ENCODE data around the gene PLCB3.
A peak's percentile ranks its signal among the peaks of the same experiment; 100 is the strongest.

PLCB3 gene

GRCh38 chr11:64235437-64236161 is 15.7 kb upstream of the PLCB3 start:
- H3K27ac ChIP-seq: no peak overlapping the region

GRCh38 chr11:64237484-64237951 is 13.8 kb upstream of the PLCB3 start:
- Histone ChIP-seq H3K36me3 (ENCODE audit: insufficient read depth) (no peaks in the 10 kb centered on the region), H2AFZ (ENCODE audit: low read depth) (no peak overlapping the region), H3K4me2 (no peak overlapping the region), H3K27ac (no peak overlapping the region), H3K4me1 (ENCODE audit: low read depth, poor library complexity, severe bottlenecking) (peaks cover 24% of the 10 kb centered on the region), H4K20me1 (ENCODE audit: insufficient read depth) (no peaks in the 10 kb centered on the region), H3K9ac (no peak overlapping the region), H3K27me3 (ENCODE audit: insufficient read depth, low read depth) (no peaks in the 10 kb centered on the region), H3K79me2 (ENCODE audit: insufficient read depth, low read depth) (peaks cover 8% of the 10 kb centered on the region; the same call in 1 of the 2 replicates), H3K4me3 (IDR thresholded peaks at IDR 0.05; ENCODE audit: insufficient read depth, low read depth, low read length) (no peak overlapping the region)
- no peak for TF ChIP-seq CTCF (conservative IDR thresholded peaks at IDR 0.05; ENCODE audit: low read depth, low read length)

More at GRCh38 chr11:64235437-64236161, 15.7 kb upstream of the PLCB3 start:
- no peaks in the 10 kb centered on the region for H4K20me1 ChIP-seq (ENCODE audit: insufficient read depth)
- H3K4me2 ChIP-seq: peak overlapping the region; percentile 88
- no peaks in the 10 kb centered on the region for H3K79me2 ChIP-seq (ENCODE audit: insufficient read depth, low read depth)
- peak overlapping the region; percentile 40 for H3K4me3 ChIP-seq (IDR thresholded peaks at IDR 0.05; ENCODE audit: insufficient read depth, low read depth, low read length)
- no peaks in the 10 kb centered on the region for H3K36me3 ChIP-seq (ENCODE audit: insufficient read depth)
- TF ChIP-seq CTCF (conservative IDR thresholded peaks at IDR 0.05; ENCODE audit: low read depth, low read length): no peak
- H3K9ac ChIP-seq: peak overlapping the region; percentile 25; the same call in 1 of the 2 replicates
- peaks cover 29% of the 10 kb centered on the region for H3K4me1 ChIP-seq (ENCODE audit: low read depth, poor library complexity, severe bottlenecking)
- H2AFZ ChIP-seq (ENCODE audit: low read depth): no peak overlapping the region
- no peaks in the 10 kb centered on the region for H3K27me3 ChIP-seq (ENCODE audit: insufficient read depth, low read depth)

- Histone ChIP-seq H3K27ac (no peak overlapping the region), H3K27me3 (ENCODE audit: insufficient read depth, low read depth) (no peaks in the 10 kb centered on the region), H3K36me3 (ENCODE audit: insufficient read depth) (no peaks in the 10 kb centered on the region), H3K4me1 (ENCODE audit: low read depth, poor library complexity, severe bottlenecking) (peaks cover 30% of the 10 kb centered on the region), H3K4me2 (no peak overlapping the region), H3K4me3 (IDR thresholded peaks at IDR 0.05; ENCODE audit: insufficient read depth, low read depth, low read length) (no peak overlapping the region), H4K20me1 (ENCODE audit: insufficient read depth) (no peaks in the 10 kb centered on the region), H3K79me2 (ENCODE audit: insufficient read depth, low read depth) (peaks cover 10% of the 10 kb centered on the region; the same call in 1 of the 2 replicates), H3K9ac (no peak overlapping the region), H2AFZ (ENCODE audit: low read depth) (no peak overlapping the region)
- no peak for TF ChIP-seq CTCF (conservative IDR thresholded peaks at IDR 0.05; ENCODE audit: low read depth, low read length)
These were observed 13.3 kb upstream of the PLCB3 start for GRCh38 chr11:64238076-64238475.

GRCh38 chr11:64238999-64239398 is 12.3 kb upstream of the PLCB3 start:
- no peak overlapping the region for H2AFZ ChIP-seq (ENCODE audit: low read depth)
- H3K79me2 ChIP-seq (ENCODE audit: insufficient read depth, low read depth): peaks cover 14% of the 10 kb centered on the region; the same call in 1 of the 2 replicates
- H3K4me2 ChIP-seq: no peak overlapping the region
- H3K27me3 ChIP-seq (ENCODE audit: insufficient read depth, low read depth): no peaks in the 10 kb centered on the region
- no peak overlapping the region for H3K9ac ChIP-seq
- no peak overlapping the region for H3K27ac ChIP-seq
- H3K4me3 ChIP-seq (IDR thresholded peaks at IDR 0.05; ENCODE audit: insufficient read depth, low read depth, low read length): no peak overlapping the region
- no peak for TF ChIP-seq CTCF (conservative IDR thresholded peaks at IDR 0.05; ENCODE audit: low read depth, low read length)
- peaks cover 31% of the 10 kb centered on the region for H3K4me1 ChIP-seq (ENCODE audit: low read depth, poor library complexity, severe bottlenecking)
- H4K20me1 ChIP-seq (ENCODE audit: insufficient read depth): no peaks in the 10 kb centered on the region
- H3K36me3 ChIP-seq (ENCODE audit: insufficient read depth): peaks cover 4% of the 10 kb centered on the region; the same call in 1 of the 2 replicates
